ENCODE measurements around the gene ADAMTS8.

ADAMTS8 gene

GRCh38 chr11:130416530-130416882 is 11.9 kb downstream of the ADAMTS8 start:
- no peak for DNase-seq

- DNase-seq, result no peak
These were observed 12.5 kb downstream of the ADAMTS8 start for GRCh38 chr11:130415731-130416529.

GRCh38 chr11:130414107-130415080 is 14.0 kb downstream of the ADAMTS8 start:
- DNase-seq, result no peak

- DNase-seq, result no peak
These were observed 14.9 kb downstream of the ADAMTS8 start for GRCh38 chr11:130413405-130414106.

GRCh38 chr11:130411223-130411622 is 17.2 kb downstream of the ADAMTS8 start:
- no peak for DNase-seq

- DNase-seq, result no peak
These were observed 18.6 kb downstream of the ADAMTS8 start for GRCh38 chr11:130409594-130410388.

- DNase-seq, result no peak
These were observed 19.5 kb downstream of the ADAMTS8 start for GRCh38 chr11:130408901-130409300.

GRCh38 chr11:130408401-130408890 is 20.0 kb downstream of the ADAMTS8 start:
- no peak for DNase-seq

- DNase-seq, result no peak
These were observed 20.4 kb downstream of the ADAMTS8 start for GRCh38 chr11:130407978-130408377.

- DNase-seq, result no peak
These were observed 23.0 kb downstream of the ADAMTS8 start for GRCh38 chr11:130405428-130405827.

- no peak for DNase-seq
These were observed 23.7 kb downstream of the ADAMTS8 start for GRCh38 chr11:130404727-130405126.

- DNase-seq, result no peak
These were observed 24.4 kb downstream of the ADAMTS8 start for GRCh38 chr11:130403967-130404366.

GRCh38 chr11:130403271-130403804 is 25.1 kb downstream of the ADAMTS8 start:
- DNase-seq, result no peak

- no peak for DNase-seq
These were observed 25.8 kb downstream of the ADAMTS8 start for GRCh38 chr11:130402570-130402969.

- DNase-seq, result no peak
These were observed 27.5 kb downstream of the ADAMTS8 start for GRCh38 chr11:130400781-130401483.

- DNase-seq, result no peak
These were observed 29.2 kb downstream of the ADAMTS8 start for GRCh38 chr11:130399196-130399595.

- no peak for DNase-seq
These were observed 30.6 kb downstream of the ADAMTS8 start for GRCh38 chr11:130397780-130398179.

GRCh38 chr11:130396965-130397364 is 31.4 kb downstream of the ADAMTS8 start:
- DNase-seq, result no peak

GRCh38 chr11:130394615-130395014 is 33.8 kb downstream of the ADAMTS8 start:
- no peak for DNase-seq

GRCh38 chr11:130391711-130392110 is 36.7 kb downstream of the ADAMTS8 start:
- DNase-seq, result no peak

GRCh38 chr11:130390071-130390758 is 38.2 kb downstream of the ADAMTS8 start:
- DNase-seq, result peak; percentile 7
